Stimulated activated CD8-positive, alpha-beta memory T cell treated with anti-CD3 and anti-CD28 coated beads, Interleukin-7, amount 100 ng/mL, for 4 hours (primary cell): ENCODE data around the gene TMEM187.
"Not testable (repeated sequence)": the region's sequence is repeated elsewhere in the genome, so short reads cannot be mapped to it uniquely, and the experiment has no call there.

Experiments
- DNase-seq, 2 donors: peaks; one replicate each; pipeline ENCODE4 v3.0.0-alpha.2; 2020; ENCODE audit warnings: low read depth in 2 of 2

TMEM187 gene

GRCh38 chrX:153971124-153971449 lies 1.5 kb upstream of the TMEM187 start:
- DNase-seq: peak; percentile 79 to 93

- peak; percentile 87 to 92 for DNase-seq
Measured at GRCh38 chrX:153971450-153972367, 845 bp upstream of the TMEM187 start, which contains the start of gene HCFC1. TSS of gene HCFC1 (minus strand) at chrX:153971818. CDS start at chrX:153970840, 978 bp downstream.

- no peak for DNase-seq
Measured at GRCh38 chrX:153973127-153974002, 811 bp downstream of the TMEM187 start.

GRCh38 chrX:153974003-153974725 lies 1.6 kb downstream of the TMEM187 start:
- no peak for DNase-seq

GRCh38 chrX:153974726-153975286 lies 2.3 kb downstream of the TMEM187 start:
- DNase-seq: no peak

GRCh38 chrX:153980394-153980793 lies 7.8 kb downstream of the TMEM187 start:
- not testable (repeated sequence) for DNase-seq

- no peak for DNase-seq
Measured at GRCh38 chrX:153981231-153981630, 8.7 kb downstream of the TMEM187 start.

GRCh38 chrX:153981771-153982533 lies 9.4 kb downstream of the TMEM187 start:
- DNase-seq: peak in 1 of 2 donors; percentile 30

- DNase-seq: no peak
Measured at GRCh38 chrX:153983321-153983801, 10.8 kb downstream of the TMEM187 start.

GRCh38 chrX:153984351-153985178 lies 12.0 kb downstream of the TMEM187 start:
- DNase-seq: peak in 1 of 2 donors; percentile 29

GRCh38 chrX:153988493-153988892 lies 15.9 kb downstream of the TMEM187 start:
- no peak for DNase-seq

- DNase-seq: no peak
Measured at GRCh38 chrX:153989973-153990655, 17.6 kb downstream of the TMEM187 start.

- DNase-seq: no peak
Measured at GRCh38 chrX:153991013-153991580, 18.5 kb downstream of the TMEM187 start.

- DNase-seq: no peak
Measured at GRCh38 chrX:153992180-153992579, 19.6 kb downstream of the TMEM187 start.

GRCh38 chrX:153993079-153993478 lies 20.5 kb downstream of the TMEM187 start:
- DNase-seq: no peak

GRCh38 chrX:153993978-153994377 lies 21.4 kb downstream of the TMEM187 start:
- no peak for DNase-seq

- not testable (repeated sequence) for DNase-seq
Measured at GRCh38 chrX:153994398-153994797, 21.8 kb downstream of the TMEM187 start.

- no peak for DNase-seq
Measured at GRCh38 chrX:153995504-153995903, 22.9 kb downstream of the TMEM187 start.
